Raji (cell line): Measurements from ENCODE around the gene SLC35G4.

Experiments
- POLR2A ChIP-seq: IDR thresholded peaks from 2 replicates; pipeline ENCODE4 v1.6.1; 2011; ENCODE audit warnings: low read depth, low read length, control low read depth; ENCODE audit not compliant: insufficient read depth

The SLC35G4 gene

DNA sequence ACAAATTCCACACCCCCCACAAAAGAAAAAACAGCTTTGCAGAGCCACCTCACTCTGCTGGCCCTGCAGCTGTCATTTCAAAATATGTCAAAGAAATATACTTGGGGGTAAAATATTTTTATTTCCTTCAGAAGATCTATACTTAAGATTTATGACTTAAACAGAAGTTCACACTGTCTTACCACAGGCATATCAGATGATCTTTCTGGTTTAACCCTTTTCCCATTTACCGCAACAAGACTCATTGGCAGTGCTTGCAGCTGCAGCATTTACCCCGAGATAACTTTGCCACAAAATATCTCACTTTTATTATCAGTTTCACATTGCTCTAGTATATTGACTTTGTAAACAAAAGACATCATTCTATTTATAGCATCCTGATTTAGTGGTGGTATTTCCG, 21.6 kb upstream of the SLC35G4 start:
- no peak for TF ChIP-seq POLR2A

DNA sequence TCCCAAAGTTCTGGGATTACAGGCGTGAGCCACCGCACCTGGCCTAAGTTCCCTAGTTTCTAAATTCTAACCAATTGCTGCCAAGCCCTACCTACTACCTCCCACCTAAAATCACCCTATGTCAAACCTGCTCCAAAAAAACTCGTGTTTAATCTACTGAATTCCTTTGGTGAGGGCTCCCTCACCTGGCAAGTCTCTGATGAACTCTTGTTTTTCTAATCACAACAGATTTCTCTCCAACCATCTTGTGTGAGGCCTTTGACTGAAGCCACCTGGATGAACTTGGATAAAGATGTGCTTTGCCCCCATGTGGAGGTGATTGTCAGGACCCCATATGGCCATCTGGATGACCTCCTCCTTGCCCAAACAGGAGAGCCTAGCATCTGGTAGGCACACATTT, 17.4 kb upstream of the SLC35G4 start:
- no peak for TF ChIP-seq POLR2A

DNA sequence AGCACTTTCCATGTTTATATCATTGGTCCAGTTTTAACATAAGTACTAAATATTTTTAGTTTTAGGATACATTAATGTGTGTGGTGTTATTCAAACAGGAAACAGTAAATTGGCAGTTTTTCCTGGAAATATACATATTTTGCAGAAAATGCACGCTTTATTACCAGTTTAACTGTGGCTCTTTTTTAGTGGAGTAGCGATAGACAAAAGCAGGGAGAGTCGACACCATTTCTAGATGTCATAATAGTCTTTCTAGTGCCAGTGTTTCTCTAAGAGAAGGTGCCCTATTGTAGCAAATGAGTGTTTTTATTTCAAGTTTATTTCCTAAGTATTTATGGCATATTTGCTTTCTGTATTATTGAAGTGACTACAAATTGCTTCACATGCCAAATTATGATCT, 9.1 kb upstream of the SLC35G4 start:
- TF ChIP-seq POLR2A: no peak

DNA sequence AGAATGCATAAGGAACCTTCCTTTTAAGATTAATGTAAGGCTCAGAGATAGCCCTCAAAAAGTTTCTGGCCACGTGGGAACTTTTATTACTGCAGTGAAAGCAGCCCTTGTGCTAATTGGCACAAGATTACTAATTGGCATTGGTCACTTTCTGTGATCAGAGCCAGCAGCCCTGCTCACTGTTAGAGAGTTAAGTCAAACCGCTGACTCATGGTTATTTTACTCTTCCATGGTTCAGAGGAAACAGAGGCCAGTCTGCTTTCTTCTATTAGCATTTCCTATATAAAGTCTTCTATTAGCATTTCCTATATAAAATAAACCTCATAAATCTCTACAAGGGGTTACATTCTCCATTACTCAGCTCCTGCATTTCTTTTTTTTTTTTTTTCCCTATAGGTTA, 1.5 kb upstream of the SLC35G4 start:
- no peak for TF ChIP-seq POLR2A

DNA sequence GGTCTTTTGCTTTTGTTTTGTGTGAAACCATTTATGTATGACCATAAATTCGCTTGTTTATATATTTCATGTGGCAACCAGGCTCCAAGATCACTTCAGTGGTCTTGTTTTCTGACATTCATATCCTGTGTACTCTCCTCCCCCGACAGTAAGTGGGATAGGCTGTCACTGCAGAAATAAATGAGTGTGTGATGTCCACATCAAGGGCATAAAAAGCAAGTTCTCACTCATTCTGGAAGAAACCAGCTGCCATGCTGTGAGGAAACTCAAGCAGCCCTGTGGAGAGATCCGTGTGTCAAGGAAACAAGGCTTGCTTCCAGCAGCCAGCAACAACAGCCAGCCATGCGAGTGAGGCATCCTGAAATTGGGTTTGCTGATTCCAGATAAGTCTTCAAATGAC, 40.4 kb downstream of the SLC35G4 start:
- TF ChIP-seq POLR2A: no peak

DNA sequence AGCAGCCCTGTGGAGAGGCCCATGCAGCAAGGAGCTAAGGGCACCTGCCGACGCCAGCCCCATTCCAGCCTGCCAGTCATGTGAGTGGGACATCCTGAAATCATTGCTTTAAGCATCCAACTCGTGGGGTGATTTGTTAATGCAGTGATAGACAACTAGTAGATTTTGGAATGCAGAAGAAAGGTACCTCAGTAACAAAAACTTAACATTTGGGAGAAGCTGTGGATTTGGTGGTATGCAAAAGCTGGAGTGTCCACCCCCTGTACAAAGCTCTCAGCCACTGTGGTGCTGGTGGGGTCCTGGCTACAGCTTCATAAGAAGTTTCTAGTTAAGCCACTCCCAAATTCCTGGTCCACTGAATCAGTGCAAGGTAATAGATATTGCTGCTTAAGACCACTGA, 42.5 kb downstream of the SLC35G4 start:
- no peak for TF ChIP-seq POLR2A

DNA sequence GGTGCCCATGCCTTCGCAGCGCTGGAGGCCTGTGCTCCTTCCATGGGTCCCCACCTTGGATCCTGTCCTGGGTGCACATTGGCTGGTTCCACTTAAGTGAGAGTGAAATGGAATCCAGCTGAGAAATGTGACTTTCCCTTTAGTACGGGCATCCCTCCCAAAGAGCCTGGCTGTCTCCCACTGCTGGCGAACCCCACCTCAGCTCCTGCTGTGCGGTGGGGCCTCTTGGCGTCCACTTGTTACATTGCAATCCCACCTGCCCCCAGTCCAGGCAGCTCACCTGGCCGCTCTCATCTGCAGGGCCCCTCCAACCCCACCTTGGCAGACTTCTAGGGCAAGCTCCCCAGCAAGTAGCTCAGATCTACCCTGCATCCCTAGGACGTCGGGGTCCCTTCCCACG, 44.1 kb downstream of the SLC35G4 start:
- TF ChIP-seq POLR2A: no peak

DNA sequence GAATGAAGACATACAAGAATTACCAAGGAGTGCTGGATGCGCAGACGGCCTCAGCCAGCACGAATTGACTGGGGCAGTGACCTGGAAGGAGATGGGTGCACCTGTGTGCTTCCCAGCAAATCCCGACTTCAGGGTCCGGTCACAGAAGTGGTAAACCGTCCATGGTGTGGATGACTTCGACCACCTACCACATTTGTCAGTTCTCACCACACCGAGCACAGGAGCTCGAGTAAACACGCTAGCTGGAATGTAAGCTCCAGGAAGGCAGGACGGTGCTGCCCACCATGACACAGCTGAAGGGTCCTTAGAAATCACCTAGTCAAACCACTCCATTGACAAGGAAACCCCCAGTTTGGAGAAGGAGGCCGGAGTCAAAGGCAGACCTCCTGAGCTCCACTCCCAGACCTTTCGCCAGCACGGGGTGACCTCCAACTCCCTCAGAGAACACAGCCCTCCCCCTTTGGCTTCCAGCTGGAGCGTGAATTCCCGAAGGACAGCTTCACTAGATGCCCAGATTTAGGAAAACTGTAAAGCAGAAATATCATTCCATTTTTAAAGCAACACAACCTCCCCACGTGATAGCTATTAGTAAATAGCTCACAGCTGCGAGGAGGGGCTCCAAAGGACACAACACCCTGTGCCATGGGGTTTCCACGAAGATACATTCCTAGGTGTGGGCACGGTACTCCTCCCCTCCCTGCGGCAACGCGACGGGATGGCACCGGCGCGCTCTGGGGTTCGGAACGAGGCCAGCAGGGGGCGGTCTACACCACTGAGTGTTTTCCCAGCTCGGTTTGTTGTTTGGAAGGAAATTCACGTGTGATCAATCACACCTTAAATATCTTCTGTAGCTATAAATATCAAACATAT, 45.6 kb downstream of the SLC35G4 start:
- no peak for TF ChIP-seq POLR2A

DNA sequence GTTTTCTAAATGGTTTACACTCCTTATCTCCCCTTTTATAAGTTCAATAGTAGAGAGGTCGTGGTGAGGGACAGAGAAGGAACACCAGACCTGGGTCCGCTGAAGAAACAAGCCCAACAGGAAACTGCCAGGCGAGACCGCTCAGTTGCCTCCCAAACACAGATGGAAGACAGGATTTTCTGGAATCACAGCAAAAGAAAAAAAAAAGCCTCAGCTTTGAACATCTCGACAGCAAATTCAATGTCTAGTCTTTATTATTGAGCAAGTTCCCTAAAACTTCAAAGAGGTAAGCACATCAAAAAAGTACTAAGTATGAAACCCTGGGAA, 46.2 kb downstream of the SLC35G4 start:
- TF ChIP-seq POLR2A: no peak

DNA sequence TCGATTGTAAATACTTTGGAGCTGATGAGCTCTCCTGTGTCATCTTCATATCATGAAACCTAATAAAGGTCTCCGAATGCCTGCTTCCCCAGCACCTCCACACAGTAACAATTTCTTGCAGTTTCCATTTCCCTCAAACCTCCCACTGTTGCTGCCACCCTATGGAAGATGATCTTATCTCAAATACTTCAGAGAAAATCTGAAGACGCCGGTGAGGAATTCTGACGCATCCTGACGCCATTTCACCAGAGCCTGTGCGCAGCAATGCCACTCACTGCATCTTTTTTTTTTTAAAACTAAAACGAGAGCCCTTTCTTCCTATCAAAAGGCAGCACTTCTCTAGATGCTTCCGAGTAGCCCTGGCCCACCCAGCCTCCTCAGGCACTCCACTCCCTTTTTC, 47.8 kb downstream of the SLC35G4 start:
- TF ChIP-seq POLR2A: no peak

DNA sequence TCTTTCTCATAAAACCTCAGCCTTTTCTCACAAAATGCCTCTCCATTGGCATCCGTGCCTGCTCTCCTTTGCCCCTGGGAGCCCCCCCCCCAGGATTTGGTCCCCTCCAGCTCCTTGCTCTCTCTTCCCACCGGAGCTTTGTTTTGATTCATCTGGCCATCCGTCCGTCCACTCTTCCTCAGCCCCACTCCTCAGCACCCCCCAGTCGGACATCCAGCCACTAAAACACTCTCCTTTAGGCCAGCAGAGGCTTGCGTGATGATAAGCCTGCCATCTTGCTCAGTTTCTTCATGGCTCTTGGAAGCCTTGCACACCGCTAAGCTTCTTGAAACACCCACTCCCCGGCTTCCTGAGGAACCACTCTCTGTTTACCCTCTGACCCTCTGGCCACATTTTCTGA, 48.2 kb downstream of the SLC35G4 start:
- no peak for TF ChIP-seq POLR2A

DNA sequence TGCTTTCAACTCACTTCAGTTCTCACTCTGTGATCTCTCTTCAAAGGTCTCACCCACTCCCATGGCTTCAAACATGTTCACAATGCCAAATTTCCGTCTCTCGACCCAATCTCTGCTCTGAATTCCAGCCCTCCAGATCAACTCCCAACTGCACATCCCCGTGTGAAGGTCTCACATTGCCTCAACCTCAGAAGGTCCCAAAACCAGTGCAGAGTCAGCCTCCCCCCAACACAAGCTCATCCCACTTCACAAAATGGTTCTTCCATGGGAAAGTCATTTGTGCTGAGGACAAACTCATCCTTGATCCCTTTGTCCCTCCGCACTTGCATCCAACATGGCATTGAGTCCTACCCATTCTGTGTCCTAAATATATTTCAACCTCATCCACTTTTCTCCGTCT, 48.6 kb downstream of the SLC35G4 start:
- no peak for TF ChIP-seq POLR2A

DNA sequence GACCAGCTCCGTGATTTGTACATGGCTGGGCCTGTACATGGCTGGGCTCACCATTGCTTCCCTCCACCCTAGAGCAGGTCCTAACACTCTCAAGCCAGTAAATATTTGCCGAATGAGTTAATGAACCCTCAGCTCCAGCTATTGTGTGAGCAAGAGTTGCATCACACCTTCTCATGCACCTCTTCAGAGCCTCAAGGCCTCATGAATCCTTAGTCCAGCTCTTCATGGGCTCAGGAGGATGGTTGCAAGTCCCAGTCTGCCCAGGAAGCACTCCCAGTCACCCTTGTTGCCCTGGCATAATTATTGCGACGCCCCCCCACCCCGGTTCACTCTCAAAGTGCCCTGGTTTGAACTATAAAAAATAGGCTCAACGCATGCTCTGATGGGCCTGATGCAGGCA, 49.6 kb downstream of the SLC35G4 start:
- TF ChIP-seq POLR2A: no peak
